ENCODE measurements around the gene IKZF1.

DNA sequence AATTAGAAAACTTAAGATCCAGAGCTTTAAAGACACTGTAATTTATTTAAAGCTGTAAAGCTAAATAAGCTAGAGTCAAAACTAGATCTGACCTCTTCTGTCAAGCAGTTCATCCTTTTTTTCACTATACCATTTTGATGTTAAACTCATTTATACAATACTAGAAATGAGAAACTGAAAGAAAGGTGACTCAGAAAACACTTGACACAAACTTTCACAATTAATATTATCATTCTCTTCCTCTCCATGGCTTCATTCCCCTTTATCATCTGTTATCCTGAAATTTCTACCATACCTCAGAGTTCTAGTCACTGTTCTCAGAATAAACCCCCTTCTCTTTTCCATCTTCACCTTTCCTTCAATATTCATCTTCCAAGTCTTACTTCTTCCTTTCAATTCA, 144.3 kb downstream of the IKZF1 start:
- TF ChIP-seq, protein P1, sequence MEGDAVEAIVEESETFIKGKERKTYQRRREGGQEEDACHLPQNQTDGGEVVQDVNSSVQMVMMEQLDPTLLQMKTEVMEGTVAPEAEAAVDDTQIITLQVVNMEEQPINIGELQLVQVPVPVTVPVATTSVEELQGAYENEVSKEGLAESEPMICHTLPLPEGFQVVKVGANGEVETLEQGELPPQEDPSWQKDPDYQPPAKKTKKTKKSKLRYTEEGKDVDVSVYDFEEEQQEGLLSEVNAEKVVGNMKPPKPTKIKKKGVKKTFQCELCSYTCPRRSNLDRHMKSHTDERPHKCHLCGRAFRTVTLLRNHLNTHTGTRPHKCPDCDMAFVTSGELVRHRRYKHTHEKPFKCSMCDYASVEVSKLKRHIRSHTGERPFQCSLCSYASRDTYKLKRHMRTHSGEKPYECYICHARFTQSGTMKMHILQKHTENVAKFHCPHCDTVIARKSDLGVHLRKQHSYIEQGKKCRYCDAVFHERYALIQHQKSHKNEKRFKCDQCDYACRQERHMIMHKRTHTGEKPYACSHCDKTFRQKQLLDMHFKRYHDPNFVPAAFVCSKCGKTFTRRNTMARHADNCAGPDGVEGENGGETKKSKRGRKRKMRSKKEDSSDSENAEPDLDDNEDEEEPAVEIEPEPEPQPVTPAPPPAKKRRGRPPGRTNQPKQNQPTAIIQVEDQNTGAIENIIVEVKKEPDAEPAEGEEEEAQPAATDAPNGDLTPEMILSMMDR (conservative IDR thresholded peaks at IDR 0.05; ENCODE audit: low read length), result no peak
- no peak for TF ChIP-seq EZH2phosphoT487 (IDR thresholded peaks at IDR 0.05; ENCODE audit: borderline replicate concordance)

All from Loucy (cell line).